HG03354 (cell line): ENCODE results near the gene UBE2S.
"Not testable (repeated sequence)": the region's sequence is repeated elsewhere in the genome, so short reads cannot be mapped to it uniquely, and the experiment has no call there.

Source experiments
- ATAC-seq: cut with Tn5 transposase; IDR thresholded peaks from one replicate; pipeline ENCODE4 v1.9.1; 2021; ENCODE audit warnings: mild to moderate bottlenecking; ENCODE audit not compliant: unreplicated experiment, poor library complexity, severe bottlenecking

Gene UBE2S

GRCh38 chr19:55441319-55441691, 33.7 kb upstream of the UBE2S start:
- ATAC-seq, result no peak

GRCh38 chr19:55440411-55441105, 33.0 kb upstream of the UBE2S start:
- no peak for ATAC-seq

- ATAC-seq, result no peak
Observed at GRCh38 chr19:55439052-55439451, 31.5 kb upstream of the UBE2S start.

- no peak for ATAC-seq
Observed at GRCh38 chr19:55437410-55437809, 29.8 kb upstream of the UBE2S start.

- no peak for ATAC-seq
Observed at GRCh38 chr19:55436847-55437246, 29.3 kb upstream of the UBE2S start.

- ATAC-seq, result no peak
Observed at GRCh38 chr19:55435020-55435419, 27.4 kb upstream of the UBE2S start.

GRCh38 chr19:55434356-55434919, 26.9 kb upstream of the UBE2S start:
- no peak for ATAC-seq

- no peak for ATAC-seq
Observed at GRCh38 chr19:55433292-55433691, 25.7 kb upstream of the UBE2S start.

GRCh38 chr19:55432241-55432959, 24.8 kb upstream of the UBE2S start:
- no peak for ATAC-seq

- no peak for ATAC-seq
Observed at GRCh38 chr19:55431183-55431582, 23.6 kb upstream of the UBE2S start.

- no peak for ATAC-seq
Observed at GRCh38 chr19:55426042-55426441, 18.5 kb upstream of the UBE2S start.

GRCh38 chr19:55424518-55424917, 16.9 kb upstream of the UBE2S start:
- no peak for ATAC-seq

- no peak for ATAC-seq
Observed at GRCh38 chr19:55423225-55424005, 15.8 kb upstream of the UBE2S start.

GRCh38 chr19:55421281-55421680, 13.7 kb upstream of the UBE2S start:
- ATAC-seq, result not testable (repeated sequence)

GRCh38 chr19:55419624-55420236, 12.1 kb upstream of the UBE2S start:
- ATAC-seq, result no peak

GRCh38 chr19:55419103-55419502, 11.5 kb upstream of the UBE2S start:
- ATAC-seq, result no peak

- no peak for ATAC-seq
Observed at GRCh38 chr19:55418185-55418584, 10.6 kb upstream of the UBE2S start.

GRCh38 chr19:55410168-55410567, 2.6 kb upstream of the UBE2S start:
- ATAC-seq, result no peak

GRCh38 chr19:55409179-55409578, 1.6 kb upstream of the UBE2S start:
- ATAC-seq, result not testable (repeated sequence)

- ATAC-seq, result no peak
Observed at GRCh38 chr19:55408533-55408872, 915 bp upstream of the UBE2S start.
